ENCODE data around the gene GRAMD2A.
"Not testable (repeated sequence)": the region's sequence is repeated elsewhere in the genome, so short reads cannot be mapped to it uniquely, and the experiment has no call there.

The GRAMD2A gene

DNA sequence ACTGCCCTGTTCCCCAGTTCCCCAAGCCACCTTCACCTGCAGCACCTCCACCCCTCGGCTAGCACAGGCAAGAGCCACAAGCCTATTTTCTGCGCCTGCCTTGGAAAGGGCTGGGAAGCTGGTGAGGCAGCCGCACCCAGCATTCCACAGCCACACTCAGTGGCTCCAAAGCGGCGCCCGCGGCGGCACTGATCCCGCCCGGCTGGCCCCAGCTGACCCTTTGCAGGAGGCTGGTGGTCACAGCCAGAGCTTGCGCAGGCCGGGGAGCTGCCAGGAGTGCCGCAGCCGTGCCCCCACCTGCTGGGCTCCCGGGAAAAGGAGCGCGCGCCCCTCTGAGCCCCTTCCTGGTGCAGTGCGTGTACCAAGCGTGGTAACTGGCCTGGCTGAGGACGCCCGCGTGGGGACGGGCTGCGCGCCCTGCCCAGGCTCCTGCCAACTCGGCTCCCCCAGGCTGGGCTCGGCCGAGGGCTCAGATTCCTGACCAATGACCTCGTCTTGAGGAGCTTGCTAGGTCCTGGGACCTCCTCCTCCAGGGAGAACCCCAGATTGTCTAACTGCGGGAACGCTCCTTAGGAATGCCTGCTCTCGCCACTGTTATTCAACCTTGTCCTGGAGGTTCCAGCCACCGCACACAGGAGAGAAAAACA, 13.3 kb downstream of the GRAMD2A start:
- DNase-seq (ENCODE audit: low read depth) = no peak

DNA sequence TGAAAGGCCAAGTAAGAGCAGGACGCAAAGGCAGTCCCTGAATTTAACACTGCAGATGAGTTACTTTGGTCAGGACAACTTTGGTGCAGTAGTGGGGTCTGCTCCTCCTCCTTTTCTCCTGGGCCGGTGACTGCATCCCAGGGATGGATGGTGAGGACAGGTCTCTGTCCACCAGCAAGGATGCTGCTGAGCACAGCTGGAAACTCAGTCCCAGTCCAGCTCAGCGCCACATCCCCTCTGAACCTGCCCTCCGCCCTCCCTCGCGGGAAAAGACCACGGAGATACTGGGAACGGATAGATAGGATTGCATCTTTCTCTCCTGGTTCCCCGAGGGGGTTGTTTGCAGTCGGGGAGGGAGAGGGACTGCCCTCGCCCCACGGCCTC, 13.8 kb downstream of the GRAMD2A start:
- DNase-seq (ENCODE audit: low read depth) = no peak

DNA sequence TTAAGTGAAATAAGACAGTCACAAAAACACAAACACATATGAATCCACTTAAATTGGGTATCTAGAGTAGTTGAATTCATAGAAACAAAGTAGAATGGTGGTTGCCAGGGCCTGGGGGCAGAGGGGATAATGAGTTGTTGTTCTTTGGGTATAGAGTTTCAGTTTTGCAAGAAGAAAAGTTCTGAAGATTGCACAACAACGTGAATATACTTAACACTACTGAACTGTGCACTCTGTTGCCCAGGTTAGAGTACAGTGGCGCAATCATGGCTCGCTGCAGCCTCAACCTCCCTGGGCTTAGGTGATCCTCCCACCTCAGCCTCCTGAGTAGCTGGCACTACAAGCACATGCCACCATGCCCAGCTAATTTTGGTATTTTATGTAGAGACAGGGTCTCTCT, 14.9 kb downstream of the GRAMD2A start:
- DNase-seq (ENCODE audit: low read depth) = peak; percentile 80

- no peak for DNase-seq (ENCODE audit: low read depth)
Observed at GRCh38 chr15:72182244-72182643, 15.3 kb downstream of the GRAMD2A start.

DNA sequence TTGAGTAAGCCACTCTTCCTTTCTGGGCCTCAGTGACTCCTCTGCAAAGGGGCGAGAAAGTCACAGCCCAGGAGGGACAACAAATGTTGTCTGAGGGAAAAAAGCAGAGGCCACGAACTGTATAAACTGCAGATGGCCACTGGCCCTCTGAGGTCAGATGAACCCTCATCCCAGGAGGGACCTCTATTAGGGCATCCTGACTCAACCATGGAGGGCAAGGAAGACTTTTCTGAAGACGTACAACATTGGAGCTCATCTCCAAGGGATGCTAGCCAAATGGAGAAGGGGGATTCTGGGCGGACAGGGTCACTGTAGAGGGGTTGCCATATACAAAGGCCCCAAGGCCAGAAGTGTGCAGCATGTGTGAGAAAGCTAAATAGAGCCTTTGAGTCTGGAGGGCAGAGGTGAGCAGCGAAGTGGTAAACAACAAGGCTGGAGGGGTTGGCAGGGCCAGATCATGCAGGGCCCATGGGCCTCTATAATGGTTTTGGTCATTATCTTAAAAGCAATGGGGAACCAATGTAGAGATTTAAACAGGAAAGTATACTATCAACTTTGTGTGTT, 16.7 kb downstream of the GRAMD2A start:
- no peak for DNase-seq (ENCODE audit: low read depth)

DNA sequence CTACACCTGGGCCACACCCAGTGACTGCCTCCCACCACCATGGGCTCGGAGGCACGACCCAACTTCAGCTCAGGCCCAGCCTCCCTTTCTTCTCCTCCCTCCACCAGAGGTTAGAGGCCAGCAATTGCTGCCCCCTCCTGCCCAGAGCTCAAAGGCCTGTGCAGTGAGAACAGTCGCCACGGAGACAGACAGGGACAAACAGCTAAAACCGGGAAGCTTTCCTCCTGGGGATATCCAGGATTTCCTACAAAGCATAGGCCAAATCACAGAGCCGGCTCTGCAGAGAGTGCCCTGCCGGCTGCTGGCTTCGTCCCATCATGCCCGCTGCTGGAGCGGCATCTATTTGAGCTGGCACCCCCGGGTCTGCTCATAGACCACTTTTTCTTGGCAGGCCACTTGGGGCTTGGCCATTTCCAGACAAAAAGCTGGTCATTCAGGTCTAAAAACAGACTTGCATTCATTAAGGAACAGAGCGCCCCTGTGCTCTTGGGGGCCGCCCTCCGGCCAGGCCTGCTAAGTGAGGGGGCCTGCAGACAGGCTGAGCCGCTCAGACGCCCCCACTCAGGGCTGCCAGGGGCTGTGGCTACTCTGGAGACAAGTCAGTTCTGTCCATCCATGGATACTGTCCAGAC, 17.5 kb downstream of the GRAMD2A start:
- DNase-seq (ENCODE audit: low read depth) = no peak

DNA sequence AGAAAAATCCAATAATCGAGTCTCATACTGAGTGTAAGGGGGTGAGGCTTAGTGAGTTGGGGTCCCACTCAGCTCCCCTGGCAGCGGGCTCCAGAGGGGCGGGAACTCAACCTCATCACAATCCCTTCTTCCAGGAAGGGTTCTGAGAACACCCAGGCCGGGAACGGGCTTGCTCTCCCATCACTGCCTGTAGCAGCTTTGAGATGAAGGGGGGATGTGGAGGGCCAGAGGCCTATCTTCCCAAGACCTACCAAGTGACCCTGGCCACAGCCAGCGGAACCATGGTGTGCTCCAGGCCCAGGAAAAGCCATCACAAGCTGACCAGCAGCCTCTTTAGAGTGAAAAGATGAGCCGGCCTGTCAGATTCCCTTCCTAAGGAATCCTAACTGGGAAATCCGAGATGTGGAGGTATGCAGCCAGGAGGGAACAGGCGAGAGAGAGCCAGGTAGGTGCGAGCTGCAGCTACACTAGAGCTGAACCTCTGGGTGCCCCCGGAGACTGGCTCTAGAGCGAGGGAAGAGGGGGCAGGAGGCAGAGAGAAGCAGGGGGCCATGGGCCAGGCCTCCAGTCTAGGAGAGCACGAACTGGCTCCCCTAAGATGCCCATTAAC, 18.5 kb downstream of the GRAMD2A start:
- no peak for DNase-seq (ENCODE audit: low read depth)

GRCh38 chr15:72176743-72177142, 20.8 kb downstream of the GRAMD2A start:
- no peak for DNase-seq (ENCODE audit: low read depth)

GRCh38 chr15:72176159-72176558, 21.4 kb downstream of the GRAMD2A start:
- no peak for DNase-seq (ENCODE audit: low read depth)

GRCh38 chr15:72175186-72176044, 22.2 kb downstream of the GRAMD2A start:
- DNase-seq (ENCODE audit: low read depth) = no peak

GRCh38 chr15:72174551-72175165, 22.9 kb downstream of the GRAMD2A start:
- no peak for DNase-seq (ENCODE audit: low read depth)

- DNase-seq (ENCODE audit: low read depth) = no peak
Observed at GRCh38 chr15:72173864-72174550, 23.6 kb downstream of the GRAMD2A start.

DNA sequence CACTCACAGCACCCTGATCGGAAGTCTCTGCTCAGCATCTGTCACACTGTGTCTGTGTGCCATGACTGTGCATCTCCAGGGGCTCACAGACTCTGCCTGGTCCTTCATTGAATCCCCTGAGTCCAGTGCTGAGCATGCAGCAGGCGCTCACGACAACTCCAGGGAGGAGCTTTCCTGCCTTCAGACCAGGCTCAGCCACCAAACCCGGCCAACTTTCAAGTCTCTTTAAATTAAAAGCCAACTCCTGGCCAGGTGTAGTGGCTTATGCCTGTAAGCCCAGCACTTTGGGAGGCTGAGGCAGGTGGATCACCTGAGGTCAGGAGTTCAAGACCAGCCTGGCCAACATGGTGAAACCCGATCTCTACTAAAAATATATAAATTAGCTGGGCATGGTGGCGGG, 24.2 kb downstream of the GRAMD2A start:
- no peak for DNase-seq (ENCODE audit: low read depth)

DNA sequence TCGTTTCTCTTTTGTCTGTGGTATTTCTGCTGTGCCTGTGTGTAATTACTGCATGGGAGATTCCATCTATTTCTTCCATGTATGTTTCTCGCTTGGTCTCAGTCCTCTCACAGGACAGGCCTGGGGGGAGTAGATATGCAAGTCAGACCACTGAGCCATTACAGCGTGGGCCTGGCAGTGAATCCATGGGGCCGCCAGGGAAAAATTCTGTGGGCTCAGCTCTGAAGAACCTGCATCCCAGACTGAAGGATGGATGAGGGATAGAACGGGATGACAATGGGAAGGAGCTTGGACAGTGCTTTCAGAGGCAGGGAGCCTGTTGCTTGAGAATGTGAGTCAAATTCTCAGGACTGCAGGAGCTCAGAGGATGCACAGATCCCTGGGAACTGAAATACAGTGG, 24.8 kb downstream of the GRAMD2A start:
- no peak for DNase-seq (ENCODE audit: low read depth)

- DNase-seq (ENCODE audit: low read depth) = not testable (repeated sequence)
Observed at GRCh38 chr15:72171978-72172377, 25.6 kb downstream of the GRAMD2A start.

GRCh38 chr15:72170691-72171090, 26.9 kb downstream of the GRAMD2A start:
- DNase-seq (ENCODE audit: low read depth) = no peak

- no peak for DNase-seq (ENCODE audit: low read depth)
Observed at GRCh38 chr15:72169921-72170611, 27.5 kb downstream of the GRAMD2A start.

DNA sequence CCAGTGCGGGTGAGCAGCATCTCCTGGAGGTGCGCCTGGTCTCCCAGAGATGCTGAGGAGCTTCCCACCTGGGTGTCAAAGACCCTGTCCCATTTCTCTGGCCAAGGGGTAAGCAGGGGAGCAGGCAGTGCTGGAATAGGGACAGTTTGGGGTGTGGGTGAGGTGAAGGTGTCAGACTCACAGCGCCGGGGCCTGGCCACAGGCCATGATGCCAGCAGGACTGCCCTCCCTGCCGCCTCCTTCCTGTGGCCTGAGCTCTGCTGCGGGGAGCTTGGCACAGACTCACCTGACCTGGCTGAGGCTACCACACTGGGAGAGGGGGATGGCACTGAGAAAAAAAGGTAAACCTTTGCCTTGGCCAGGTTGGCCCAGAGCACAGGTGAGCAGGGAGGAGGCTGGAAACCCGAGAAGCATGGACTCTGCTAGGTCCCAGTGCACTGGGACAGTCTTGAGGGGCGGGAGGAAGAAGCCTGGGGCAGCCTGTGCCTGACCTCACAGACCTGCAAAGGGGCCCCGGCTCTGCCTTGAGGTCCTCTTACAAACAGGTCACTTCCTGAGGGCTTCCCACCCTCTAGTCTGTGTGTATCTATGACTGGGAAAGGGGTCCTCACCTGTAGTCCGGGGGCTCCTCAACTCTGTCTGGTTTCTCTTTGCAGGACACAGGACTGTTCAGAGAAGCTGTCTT, 28.2 kb downstream of the GRAMD2A start:
- DNase-seq (ENCODE audit: low read depth) = no peak

DNA sequence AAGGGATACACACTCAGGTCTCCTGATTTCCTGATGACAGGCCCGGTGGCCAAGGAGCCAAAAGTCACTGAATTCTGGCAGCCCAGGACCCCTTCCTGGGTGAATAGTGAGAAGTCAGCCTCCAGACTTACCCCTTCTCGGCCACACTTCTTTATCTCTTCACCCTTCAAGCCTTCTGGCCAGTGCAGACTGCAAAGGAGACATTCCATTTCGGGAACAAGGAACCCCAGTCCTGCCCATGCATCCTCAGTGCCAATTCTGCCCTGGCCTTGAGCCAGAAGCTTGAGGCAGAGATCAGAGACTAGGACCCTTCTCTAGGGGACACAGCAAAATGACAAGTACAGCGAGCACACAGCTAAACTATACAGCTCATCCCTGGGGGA, 28.8 kb downstream of the GRAMD2A start:
- no peak for DNase-seq (ENCODE audit: low read depth)

- no peak for DNase-seq (ENCODE audit: low read depth)
Observed at GRCh38 chr15:72168131-72168807, 29.3 kb downstream of the GRAMD2A start.

All from fibroblast of the conjunctiva (primary cell).